Loucy (cell line): ENCODE measurements around the gene FMNL3.

ENCODE experiments used
- EZH2phosphoT487 ChIP-seq: fragments of 200-600 bp; IDR thresholded peaks from 2 replicates; pipeline ENCODE4 v1.6.1; 2018; ENCODE audit warnings: antibody characterized with exemption, mild to moderate bottlenecking, moderate library complexity, borderline replicate concordance
- TF ChIP-seq, protein P1 (sequence below): fragments of 200-600 bp; sonication (generic); conservative IDR thresholded peaks from 2 replicates; pipeline ENCODE4 v1.5.1; 2014; ENCODE audit warnings: mild to moderate bottlenecking, antibody characterized with exemption, low read length

DNA sequence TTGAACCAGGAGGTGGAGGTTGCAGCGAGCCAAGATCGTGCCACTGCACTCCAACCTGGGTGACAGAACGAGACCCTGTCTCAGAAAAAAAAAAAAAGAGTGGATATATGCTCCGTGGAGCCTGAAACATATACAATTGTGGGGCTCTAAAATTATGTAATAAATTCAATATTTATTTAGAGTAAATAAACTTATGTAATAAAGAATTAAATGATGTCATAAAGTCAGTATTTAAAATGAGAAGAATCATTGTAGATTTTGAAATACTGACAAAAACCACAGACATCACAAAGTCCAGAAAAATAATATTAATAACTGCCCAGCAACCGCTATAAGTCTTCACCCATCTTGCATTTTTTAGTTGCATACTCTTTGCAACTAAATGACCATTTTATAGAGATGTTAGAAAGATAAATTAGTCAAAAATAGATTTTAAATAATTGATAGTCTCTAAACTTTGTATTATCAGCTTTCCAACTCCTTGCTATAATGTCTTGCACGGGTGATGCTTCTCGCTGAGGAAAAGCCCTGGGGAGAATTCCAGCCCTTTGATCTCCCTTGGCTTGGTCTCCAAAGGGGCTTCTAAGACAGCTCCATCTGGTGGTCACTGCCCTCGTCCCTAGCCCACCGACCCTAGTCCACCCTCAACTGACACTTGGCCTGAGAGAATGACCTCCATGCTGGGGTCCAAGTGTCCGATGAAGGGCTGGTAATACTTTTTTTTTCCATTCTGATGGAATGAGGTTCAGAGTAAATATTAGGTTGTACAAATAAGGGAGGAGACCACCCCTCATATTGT is 26.2 kb upstream of the FMNL3 start:
- TF ChIP-seq, protein P1, sequence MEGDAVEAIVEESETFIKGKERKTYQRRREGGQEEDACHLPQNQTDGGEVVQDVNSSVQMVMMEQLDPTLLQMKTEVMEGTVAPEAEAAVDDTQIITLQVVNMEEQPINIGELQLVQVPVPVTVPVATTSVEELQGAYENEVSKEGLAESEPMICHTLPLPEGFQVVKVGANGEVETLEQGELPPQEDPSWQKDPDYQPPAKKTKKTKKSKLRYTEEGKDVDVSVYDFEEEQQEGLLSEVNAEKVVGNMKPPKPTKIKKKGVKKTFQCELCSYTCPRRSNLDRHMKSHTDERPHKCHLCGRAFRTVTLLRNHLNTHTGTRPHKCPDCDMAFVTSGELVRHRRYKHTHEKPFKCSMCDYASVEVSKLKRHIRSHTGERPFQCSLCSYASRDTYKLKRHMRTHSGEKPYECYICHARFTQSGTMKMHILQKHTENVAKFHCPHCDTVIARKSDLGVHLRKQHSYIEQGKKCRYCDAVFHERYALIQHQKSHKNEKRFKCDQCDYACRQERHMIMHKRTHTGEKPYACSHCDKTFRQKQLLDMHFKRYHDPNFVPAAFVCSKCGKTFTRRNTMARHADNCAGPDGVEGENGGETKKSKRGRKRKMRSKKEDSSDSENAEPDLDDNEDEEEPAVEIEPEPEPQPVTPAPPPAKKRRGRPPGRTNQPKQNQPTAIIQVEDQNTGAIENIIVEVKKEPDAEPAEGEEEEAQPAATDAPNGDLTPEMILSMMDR, result peak; percentile 46
- TF ChIP-seq EZH2phosphoT487, result no peak
